ENCODE measurements around the gene CRYZ. TPM values are rescaled to one million over a fixed set of nuclear protein-coding genes. Genes with fewer than 3 reads are reported as not detected.

The CRYZ gene
- total and polyA plus RNA-seq, 10 of the 15 experiments (the other 5 are each of a cell fraction or from before 2014, with no cell fraction given): 53.4 to 194 (median 79.8) TPM

DNA sequence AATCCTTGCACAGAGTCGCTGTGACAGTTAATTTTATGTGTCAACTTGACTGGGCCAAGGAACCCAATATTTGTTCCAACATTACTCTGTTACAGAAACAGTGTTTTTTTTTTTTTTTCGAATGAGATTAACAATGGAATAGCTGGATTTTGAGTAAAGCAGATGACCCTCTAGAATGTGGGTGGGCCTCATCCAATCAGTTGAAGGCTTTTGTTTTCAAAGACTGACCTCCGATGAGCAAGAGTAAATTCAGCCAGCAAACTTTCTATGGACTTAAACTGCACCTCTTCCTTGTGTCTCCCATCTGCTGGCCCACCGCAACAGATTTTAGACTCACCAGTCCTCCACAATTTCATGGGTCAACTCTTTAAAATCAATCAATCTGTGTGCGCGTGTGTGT is 17.0 kb downstream of the CRYZ start:
- Histone ChIP-seq H3K4me1 (ENCODE audit: control insufficient read depth, insufficient read depth, low read length) (peaks cover 26% of the 10 kb centered on the region), H3K9ac (ENCODE audit: control insufficient read depth, insufficient read depth, low read length) (no peak overlapping the region), H4K20me1 (ENCODE audit: control insufficient read depth, insufficient read depth) (no peaks in the 10 kb centered on the region), H3K27me3 (replicated peaks in 1 of 2; ENCODE audit: control insufficient read depth in 2 of 2, insufficient read depth in 2 of 2, low read length in 1 of 2) (no peaks in the 10 kb centered on the region), H3K79me2 (ENCODE audit: control insufficient read depth, insufficient read depth, low read length) (no peaks in the 10 kb centered on the region; the same call in none of the 2 replicates), H3K27ac (ENCODE audit: control insufficient read depth, insufficient read depth) (no peak overlapping the region), H3K9me3 (replicated peaks; ENCODE audit: control insufficient read depth, insufficient read depth, low read length) (no peaks in the 10 kb centered on the region), H2AFZ (ENCODE audit: control insufficient read depth, low read depth, low read length) (no peak overlapping the region), H3K4me3 (no peak overlapping the region), H3K4me2 (ENCODE audit: control insufficient read depth, insufficient read depth) (no peak overlapping the region), H3K36me3 (ENCODE audit: control insufficient read depth in 2 of 2, insufficient read depth in 2 of 2, low read length in 1 of 2) (peaks cover 4 to 28% of the 10 kb centered on the region in 2 experiments; a peak in 3 of 4 replicates)
- CTCF ChIA-PET: interaction anchor here (1.7 to 5.7 kb wide), 3 partner anchors 10 to 60 kb away, joined by 4 to 56 read pairs (median 6); partner anchors contain the start of genes CRYZ and TYW3
- RAD21 ChIA-PET (ENCODE audit: unreplicated experiment): interaction anchor here (3.2 to 5.6 kb wide), 2 partner anchors 13 to 16 kb away, joined by 18 to 67 read pairs; partner anchors contain the start of genes CRYZ and TYW3
- BruUV-seq (replicated peaks): no TSS peak
- in situ Hi-C loops (cut with MboI) (no loop called here), intact Hi-C loops (cut with micrococcal nuclease; ENCODE audit: unreplicated experiment) (no loop called here)
- WGBS (ENCODE audit: insufficient coverage, insufficient replicate concordance, low lambda C conversion rate, missing lambda C conversion rate): 97% methylated on average over 6 of the region's 6 CpGs
- no peak for DNase-seq (ENCODE audit: low read depth, low spot score)
- POLR2A ChIA-PET: interaction anchor here (3.9 kb wide), 1 partner anchor 17 kb away, joined by 35 read pairs; the partner anchor contains the start of genes CRYZ and TYW3
- no peak for ATAC-seq
- no peak for TF ChIP-seq RB1 (IDR thresholded peaks at IDR 0.05; ENCODE audit: borderline replicate concordance)
- TF ChIP-seq, protein P1, sequence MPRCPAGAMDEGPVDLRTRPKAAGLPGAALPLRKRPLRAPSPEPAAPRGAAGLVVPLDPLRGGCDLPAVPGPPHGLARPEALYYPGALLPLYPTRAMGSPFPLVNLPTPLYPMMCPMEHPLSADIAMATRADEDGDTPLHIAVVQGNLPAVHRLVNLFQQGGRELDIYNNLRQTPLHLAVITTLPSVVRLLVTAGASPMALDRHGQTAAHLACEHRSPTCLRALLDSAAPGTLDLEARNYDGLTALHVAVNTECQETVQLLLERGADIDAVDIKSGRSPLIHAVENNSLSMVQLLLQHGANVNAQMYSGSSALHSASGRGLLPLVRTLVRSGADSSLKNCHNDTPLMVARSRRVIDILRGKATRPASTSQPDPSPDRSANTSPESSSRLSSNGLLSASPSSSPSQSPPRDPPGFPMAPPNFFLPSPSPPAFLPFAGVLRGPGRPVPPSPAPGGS (IDR thresholded peaks at IDR 0.05; ENCODE audit: borderline replicate concordance, insufficient read depth, low read depth, low read length, poor library complexity, severe bottlenecking): peak; percentile 25
- TF ChIP-seq KLF5 (IDR thresholded peaks at IDR 0.05; ENCODE audit: partially characterized antibody): no peak
- TF ChIP-seq ZNF24 (IDR thresholded peaks at IDR 0.05): no peak
- TF ChIP-seq, protein P2, sequence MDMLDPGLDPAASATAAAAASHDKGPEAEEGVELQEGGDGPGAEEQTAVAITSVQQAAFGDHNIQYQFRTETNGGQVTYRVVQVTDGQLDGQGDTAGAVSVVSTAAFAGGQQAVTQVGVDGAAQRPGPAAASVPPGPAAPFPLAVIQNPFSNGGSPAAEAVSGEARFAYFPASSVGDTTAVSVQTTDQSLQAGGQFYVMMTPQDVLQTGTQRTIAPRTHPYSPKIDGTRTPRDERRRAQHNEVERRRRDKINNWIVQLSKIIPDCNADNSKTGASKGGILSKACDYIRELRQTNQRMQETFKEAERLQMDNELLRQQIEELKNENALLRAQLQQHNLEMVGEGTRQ (IDR thresholded peaks at IDR 0.05; ENCODE audit: borderline replicate concordance, low read depth, low read length): no peak
- SMC1A ChIA-PET (ENCODE audit: uncharacterized antibody, unreplicated experiment): interaction anchor here (0.7 to 5.3 kb wide), 4 partner anchors 9 to 31 kb away, joined by 3 to 77 read pairs (median 12); partner anchors contain the start of genes CRYZ and TYW3
- FAIRE-seq: no peak

Measured in GM12878 (cell line).